Measurements from ENCODE around the gene NTRK3.

The NTRK3 gene

DNA sequence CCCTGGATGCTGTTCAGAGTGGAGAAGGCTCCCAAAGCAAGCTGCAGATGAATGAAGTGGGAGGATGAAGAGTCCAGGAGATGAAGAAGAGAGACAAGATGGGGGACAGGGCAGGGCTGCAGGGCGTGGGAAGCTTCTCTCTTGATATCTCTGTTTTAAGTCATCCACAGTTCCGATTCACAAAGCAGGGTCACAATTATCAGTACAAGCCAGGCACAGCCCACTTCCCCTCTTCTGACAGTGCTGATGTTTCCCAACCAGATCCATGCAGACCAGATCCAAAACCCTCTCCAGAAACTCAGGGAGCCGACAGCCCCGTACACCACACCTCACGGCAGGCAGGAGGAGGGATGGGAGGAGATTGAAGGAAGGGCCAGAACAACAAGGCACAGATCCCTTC lies 31.1 kb downstream of the NTRK3 start:
- Histone ChIP-seq H3K4me3 (ENCODE audit: low read depth, low read length) (no peak overlapping the region), H3K36me3 (ENCODE audit: control insufficient read depth, insufficient read depth, low read length) (no peaks in the 10 kb centered on the region), H3K9ac (ENCODE audit: low read depth, low read length) (no peak overlapping the region), H3K4me1 (ENCODE audit: control insufficient read depth, insufficient read depth, low read length) (no peaks in the 10 kb centered on the region), H3K27me3 (ENCODE audit: control insufficient read depth, insufficient read depth, low read length) (no peaks in the 10 kb centered on the region), H3K9me3 (ENCODE audit: control insufficient read depth, insufficient read depth, low read length) (no peaks in the 10 kb centered on the region), H3K27ac (ENCODE audit: low read depth, low read length) (no peak overlapping the region)

GRCh38 chr15:88223084-88223483 lies 33.5 kb downstream of the NTRK3 start:
- Histone ChIP-seq H3K27ac (ENCODE audit: low read depth, low read length) (no peak overlapping the region), H3K4me1 (ENCODE audit: control insufficient read depth, insufficient read depth, low read length) (no peaks in the 10 kb centered on the region), H3K36me3 (ENCODE audit: control insufficient read depth, insufficient read depth, low read length) (no peaks in the 10 kb centered on the region), H3K9me3 (ENCODE audit: control insufficient read depth, insufficient read depth, low read length) (no peaks in the 10 kb centered on the region), H3K4me3 (ENCODE audit: low read depth, low read length) (no peak overlapping the region), H3K27me3 (ENCODE audit: control insufficient read depth, insufficient read depth, low read length) (no peaks in the 10 kb centered on the region), H3K9ac (ENCODE audit: low read depth, low read length) (no peak overlapping the region)

- no peaks in the 10 kb centered on the region for H3K4me1 ChIP-seq (ENCODE audit: control insufficient read depth, insufficient read depth, low read length)
- no peak overlapping the region for H3K4me3 ChIP-seq (ENCODE audit: low read depth, low read length)
- no peak overlapping the region for H3K27ac ChIP-seq (ENCODE audit: low read depth, low read length)
- H3K9ac ChIP-seq (ENCODE audit: low read depth, low read length) = no peak overlapping the region
- H3K9me3 ChIP-seq (ENCODE audit: control insufficient read depth, insufficient read depth, low read length) = no peaks in the 10 kb centered on the region
- H3K27me3 ChIP-seq (ENCODE audit: control insufficient read depth, insufficient read depth, low read length) = no peaks in the 10 kb centered on the region
- H3K36me3 ChIP-seq (ENCODE audit: control insufficient read depth, insufficient read depth, low read length) = no peaks in the 10 kb centered on the region
Measured at GRCh38 chr15:88221836-88222235, 34.7 kb downstream of the NTRK3 start.

DNA sequence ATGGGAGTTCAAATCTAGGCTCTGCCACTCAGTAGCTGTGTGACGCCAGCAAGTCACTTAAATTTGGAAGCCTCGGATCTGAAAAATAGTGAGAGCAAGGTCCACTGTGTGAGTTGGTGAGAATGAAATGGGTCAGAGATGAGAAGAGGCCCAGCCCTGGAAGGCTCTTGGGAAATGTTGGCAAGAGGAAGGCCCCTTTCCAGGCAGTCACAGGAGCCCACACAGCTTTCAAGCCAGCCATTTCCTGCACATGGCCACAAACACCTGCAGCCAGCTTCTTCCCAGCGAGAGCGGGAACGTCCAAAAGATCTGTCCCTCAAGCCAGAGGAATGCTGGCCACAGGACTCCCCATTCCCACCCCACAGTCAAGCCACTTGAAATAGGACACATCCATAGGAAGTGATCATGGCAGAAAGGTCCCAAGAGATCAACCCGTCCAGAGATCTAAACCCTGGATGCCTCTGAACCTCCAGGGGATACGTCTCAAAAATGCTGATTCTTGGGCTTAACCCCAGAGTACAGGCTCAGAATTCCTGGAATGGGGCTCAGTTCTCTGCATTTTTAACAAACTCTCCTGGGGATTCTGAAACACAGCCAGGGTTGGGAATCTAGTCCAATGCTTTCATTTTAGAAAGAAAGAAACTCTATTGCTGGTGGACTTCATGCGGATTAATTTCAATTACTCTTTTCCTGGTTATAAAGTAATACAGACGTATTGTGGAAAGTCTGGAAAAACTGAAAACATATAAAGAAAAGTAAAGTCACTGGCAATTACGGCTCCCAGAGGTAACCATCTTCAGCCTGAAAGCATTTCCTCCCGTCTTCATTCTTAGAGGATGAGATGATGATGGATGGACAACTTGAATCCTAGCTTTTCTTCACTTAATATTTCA lies 35.9 kb downstream of the NTRK3 start:
- Histone ChIP-seq H3K9ac (ENCODE audit: low read depth, low read length) (no peak overlapping the region), H3K36me3 (ENCODE audit: control insufficient read depth, insufficient read depth, low read length) (no peaks in the 10 kb centered on the region), H3K27me3 (ENCODE audit: control insufficient read depth, insufficient read depth, low read length) (no peaks in the 10 kb centered on the region), H3K9me3 (ENCODE audit: control insufficient read depth, insufficient read depth, low read length) (no peaks in the 10 kb centered on the region), H3K4me3 (ENCODE audit: low read depth, low read length) (no peak overlapping the region), H3K27ac (ENCODE audit: low read depth, low read length) (no peak overlapping the region), H3K4me1 (ENCODE audit: control insufficient read depth, insufficient read depth, low read length) (no peaks in the 10 kb centered on the region)

DNA sequence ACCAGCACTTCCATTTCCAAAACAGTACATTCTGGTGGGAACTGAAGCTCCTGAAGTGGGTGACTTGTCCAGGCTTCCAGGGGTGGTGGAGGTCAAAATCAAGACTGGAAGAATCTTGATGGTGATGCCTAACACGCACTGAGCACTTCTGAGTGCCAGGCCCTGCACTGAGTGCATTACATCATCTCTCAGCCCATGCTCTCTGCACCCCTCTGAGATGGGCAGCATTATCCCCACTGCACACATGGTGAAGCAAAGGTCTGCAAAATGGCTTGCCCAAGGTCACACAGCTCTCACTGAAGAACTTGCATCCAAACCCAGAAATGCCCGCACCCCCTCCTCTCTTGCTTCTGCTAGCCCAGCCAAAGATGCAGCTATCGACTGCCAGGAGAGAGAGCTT lies 36.9 kb downstream of the NTRK3 start:
- H3K27ac ChIP-seq (ENCODE audit: low read depth, low read length) = no peak overlapping the region
- no peaks in the 10 kb centered on the region for H3K9me3 ChIP-seq (ENCODE audit: control insufficient read depth, insufficient read depth, low read length)
- no peaks in the 10 kb centered on the region for H3K27me3 ChIP-seq (ENCODE audit: control insufficient read depth, insufficient read depth, low read length)
- H3K4me3 ChIP-seq (ENCODE audit: low read depth, low read length) = no peak overlapping the region
- H3K9ac ChIP-seq (ENCODE audit: low read depth, low read length) = no peak overlapping the region
- H3K36me3 ChIP-seq (ENCODE audit: control insufficient read depth, insufficient read depth, low read length) = no peaks in the 10 kb centered on the region
- H3K4me1 ChIP-seq (ENCODE audit: control insufficient read depth, insufficient read depth, low read length) = no peaks in the 10 kb centered on the region; the same call in 1 of the 2 replicates

GRCh38 chr15:88218557-88219221 lies 37.9 kb downstream of the NTRK3 start:
- H3K36me3 ChIP-seq (ENCODE audit: control insufficient read depth, insufficient read depth, low read length) = no peaks in the 10 kb centered on the region
- H3K4me3 ChIP-seq (ENCODE audit: low read depth, low read length) = no peak overlapping the region
- no peak overlapping the region for H3K9ac ChIP-seq (ENCODE audit: low read depth, low read length)
- no peak overlapping the region for H3K27ac ChIP-seq (ENCODE audit: low read depth, low read length)
- no peaks in the 10 kb centered on the region for H3K27me3 ChIP-seq (ENCODE audit: control insufficient read depth, insufficient read depth, low read length)
- H3K4me1 ChIP-seq (ENCODE audit: control insufficient read depth, insufficient read depth, low read length) = no peaks in the 10 kb centered on the region; the same call in 1 of the 2 replicates
- H3K9me3 ChIP-seq (ENCODE audit: control insufficient read depth, insufficient read depth, low read length) = no peaks in the 10 kb centered on the region

- H3K9me3 ChIP-seq (ENCODE audit: control insufficient read depth, insufficient read depth, low read length) = no peaks in the 10 kb centered on the region
- no peak overlapping the region for H3K4me3 ChIP-seq (ENCODE audit: low read depth, low read length)
- no peak overlapping the region for H3K27ac ChIP-seq (ENCODE audit: low read depth, low read length)
- H3K27me3 ChIP-seq (ENCODE audit: control insufficient read depth, insufficient read depth, low read length) = no peaks in the 10 kb centered on the region
- no peak overlapping the region for H3K9ac ChIP-seq (ENCODE audit: low read depth, low read length)
- no peaks in the 10 kb centered on the region; the same call in 1 of the 2 replicates for H3K4me1 ChIP-seq (ENCODE audit: control insufficient read depth, insufficient read depth, low read length)
- no peaks in the 10 kb centered on the region for H3K36me3 ChIP-seq (ENCODE audit: control insufficient read depth, insufficient read depth, low read length)
Measured at GRCh38 chr15:88215066-88215648, 41.4 kb downstream of the NTRK3 start.

- Histone ChIP-seq H3K4me3 (ENCODE audit: low read depth, low read length) (no peak overlapping the region), H3K36me3 (ENCODE audit: control insufficient read depth, insufficient read depth, low read length) (no peaks in the 10 kb centered on the region), H3K27me3 (ENCODE audit: control insufficient read depth, insufficient read depth, low read length) (no peaks in the 10 kb centered on the region), H3K9ac (ENCODE audit: low read depth, low read length) (no peak overlapping the region), H3K9me3 (ENCODE audit: control insufficient read depth, insufficient read depth, low read length) (no peaks in the 10 kb centered on the region), H3K4me1 (ENCODE audit: control insufficient read depth, insufficient read depth, low read length) (no peaks in the 10 kb centered on the region), H3K27ac (ENCODE audit: low read depth, low read length) (no peak overlapping the region)
Measured at GRCh38 chr15:88209111-88209510, 47.4 kb downstream of the NTRK3 start.

GRCh38 chr15:88208396-88208795 lies 48.1 kb downstream of the NTRK3 start:
- Histone ChIP-seq H3K4me3 (ENCODE audit: low read depth, low read length) (no peak overlapping the region), H3K9ac (ENCODE audit: low read depth, low read length) (no peak overlapping the region), H3K27me3 (ENCODE audit: control insufficient read depth, insufficient read depth, low read length) (no peaks in the 10 kb centered on the region), H3K4me1 (ENCODE audit: control insufficient read depth, insufficient read depth, low read length) (no peaks in the 10 kb centered on the region), H3K27ac (ENCODE audit: low read depth, low read length) (no peak overlapping the region), H3K9me3 (ENCODE audit: control insufficient read depth, insufficient read depth, low read length) (no peaks in the 10 kb centered on the region), H3K36me3 (ENCODE audit: control insufficient read depth, insufficient read depth, low read length) (no peaks in the 10 kb centered on the region)

DNA sequence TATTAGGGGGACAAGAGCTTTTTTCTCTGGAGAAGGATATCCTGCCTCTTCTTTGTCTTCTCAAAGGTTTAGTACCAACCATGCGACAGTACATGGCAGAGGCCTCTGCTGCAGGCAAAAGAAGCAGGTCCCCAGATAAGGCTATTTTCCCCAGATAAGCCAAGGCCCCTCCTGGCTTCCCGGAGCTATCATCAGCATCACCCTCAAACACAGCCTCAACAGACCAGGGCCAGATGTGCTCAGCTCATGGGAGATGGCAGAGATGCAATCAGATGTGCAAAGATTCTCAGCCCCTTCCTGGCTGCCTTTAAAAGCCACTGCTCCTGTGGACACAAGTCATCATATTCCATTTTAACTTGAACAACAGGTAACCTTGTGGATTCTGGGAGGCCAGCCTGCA lies 49.0 kb downstream of the NTRK3 start:
- no peaks in the 10 kb centered on the region for H3K9me3 ChIP-seq (ENCODE audit: control insufficient read depth, insufficient read depth, low read length)
- no peaks in the 10 kb centered on the region for H3K27me3 ChIP-seq (ENCODE audit: control insufficient read depth, insufficient read depth, low read length)
- no peak overlapping the region for H3K27ac ChIP-seq (ENCODE audit: low read depth, low read length)
- no peak overlapping the region for H3K4me3 ChIP-seq (ENCODE audit: low read depth, low read length)
- H3K36me3 ChIP-seq (ENCODE audit: control insufficient read depth, insufficient read depth, low read length) = no peaks in the 10 kb centered on the region
- no peak overlapping the region for H3K9ac ChIP-seq (ENCODE audit: low read depth, low read length)
- H3K4me1 ChIP-seq (ENCODE audit: control insufficient read depth, insufficient read depth, low read length) = no peaks in the 10 kb centered on the region

GRCh38 chr15:88204584-88204983 lies 52.0 kb downstream of the NTRK3 start:
- no peaks in the 10 kb centered on the region for H3K9me3 ChIP-seq (ENCODE audit: control insufficient read depth, insufficient read depth, low read length)
- H3K36me3 ChIP-seq (ENCODE audit: control insufficient read depth, insufficient read depth, low read length) = no peaks in the 10 kb centered on the region
- H3K27me3 ChIP-seq (ENCODE audit: control insufficient read depth, insufficient read depth, low read length) = no peaks in the 10 kb centered on the region
- no peak overlapping the region for H3K9ac ChIP-seq (ENCODE audit: low read depth, low read length)
- no peaks in the 10 kb centered on the region for H3K4me1 ChIP-seq (ENCODE audit: control insufficient read depth, insufficient read depth, low read length)
- no peak overlapping the region for H3K4me3 ChIP-seq (ENCODE audit: low read depth, low read length)
- H3K27ac ChIP-seq (ENCODE audit: low read depth, low read length) = no peak overlapping the region

All from HUES48 (cell line).